HCT116 (cell line): ENCODE data around the gene ZNF493. TPM values are rescaled to one million over a fixed set of nuclear protein-coding genes. Genes with fewer than 3 reads are reported as not detected.

Experiments used
- ATAC-seq: fragments of 200-7000 bp; cut with Tn5 transposase; 2 replicates; pipeline ENCODE4 v1.9.1; 2020; ENCODE audit warnings: mild to moderate bottlenecking, moderate library complexity
- Bru-seq: library from RNA; stranded (reverse); fragments of 400-500 nt; gene quantifications from one replicate; lab custom pipeline; 2021; lab: Mats Ljungman, UMichigan
- BruChase-seq, 2 experiments: library from RNA; stranded (reverse); fragments of 400-500 nt; gene quantifications; one replicate each; lab custom pipeline; 2021; lab: Mats Ljungman, UMichigan
- BruUV-seq: library from RNA; stranded (reverse); fragments of 400-500 nt; replicated peaks from 2 replicates; lab custom pipeline; 2021; lab: Mats Ljungman, UMichigan
- CTCF ChIA-PET: fragments of 300-600 bp; sonication (Branson Sonifier 250); formaldehyde crosslinking; loops from one replicate; lab custom pipeline; 2021; ENCODE audit warnings: antibody characterized with exemption; lab: Charles Lee
- POLR2A ChIA-PET: fragments of 300-600, 350-600 bp; sonication (Branson Sonifier 250); formaldehyde crosslinking; loops from one replicate; lab custom pipeline; 2021; ENCODE audit warnings: antibody characterized with exemption; lab: Charles Lee
- RAD21 ChIA-PET, 2 experiments: fragments of 300-600 bp; sonication (Branson Sonifier 250); formaldehyde crosslinking; loops; one replicate each; lab custom pipeline; 2023; ENCODE audit warnings: low total read pairs in 2 of 2; ENCODE audit not compliant: uncharacterized antibody in 2 of 2, unreplicated experiment in 2 of 2, low non-redundant PET in 1 of 2; lab: Charles Lee
- DNase-seq: peaks from one replicate; pipeline ENCODE4 v3.0.0-alpha.2; 2010; ENCODE audit warnings: low read depth, low spot score
- H2AFZ ChIP-seq: fragments of 200-600 bp; shearing (Covaris generic), sonication (generic); 2 replicates; pipeline ENCODE4 v1.6.1; 2017; ENCODE audit warnings: low read depth, mixed run types, mixed read lengths, antibody characterized with exemption, low read length; ENCODE audit not compliant: poor library complexity, severe bottlenecking
- H3K27ac ChIP-seq: 2 replicates; pipeline ENCODE4 v1.5.1; 2012; ENCODE audit warnings: low read depth, low read length
- H3K27me3 ChIP-seq: fragments of 200-600 bp; sonication (generic); 2 replicates; pipeline ENCODE4 v1.6.1; 2016; ENCODE audit warnings: mixed run types, low read length, mixed read lengths; ENCODE audit not compliant: insufficient read depth
- H3K36me3 ChIP-seq, 2 experiments: fragments of 200-500 bp in 1 of 2; fragments of 200-600 bp in 1 of 2; sonication (Bioruptor generic) in 1 of 2; sonication (generic) in 1 of 2; 2 replicates each; pipeline versions ENCODE4 v1.5.1 to v1.6.1; 2014 to 2016; ENCODE audit warnings: low read length in 2 of 2, inconsistent platforms in 1 of 2, mixed read lengths in 1 of 2, mixed run types in 1 of 2; ENCODE audit not compliant: insufficient read depth in 2 of 2, control insufficient read depth in 1 of 2
- H3K4me1 ChIP-seq, 2 experiments: fragments of 200-600 bp in 1 of 2; sonication (generic) in 1 of 2; 2 replicates each; pipeline versions ENCODE4 v1.5.1 to v1.6.1; 2012 to 2017; ENCODE audit warnings: low read length in 2 of 2, inconsistent platforms in 1 of 2, mild to moderate bottlenecking in 1 of 2, mixed read lengths in 1 of 2, mixed run types in 1 of 2, moderate library complexity in 1 of 2; ENCODE audit not compliant: insufficient read depth in 2 of 2, control insufficient read depth in 1 of 2
- H3K4me2 ChIP-seq: fragments of 200-600 bp; sonication (generic); 2 replicates; pipeline ENCODE4 v1.6.1; 2017; ENCODE audit warnings: mixed run types, low read length, mixed read lengths
- H3K4me3 ChIP-seq, 2 experiments: fragments of 200-600 bp in 1 of 2; sonication (generic) in 1 of 2; replicated peaks in 1 of 2; 2 replicates each; pipeline ENCODE4 v1.5.1; 2011 to 2016; ENCODE audit warnings: low read length in 2 of 2, control low read depth in 1 of 2, low read depth in 1 of 2, mild to moderate bottlenecking in 1 of 2, mixed read lengths in 1 of 2, mixed run types in 1 of 2
- H3K79me2 ChIP-seq: fragments of 200-600 bp; sonication (generic); 2 replicates; pipeline ENCODE4 v1.6.1; 2017; ENCODE audit warnings: mild to moderate bottlenecking, mixed run types, low read length, moderate library complexity, mixed read lengths; ENCODE audit not compliant: insufficient read depth
- H3K9ac ChIP-seq: fragments of 200-600 bp; sonication (generic); 2 replicates; pipeline ENCODE4 v1.6.1; 2016; ENCODE audit warnings: low read length, mixed read lengths
- H3K9me2 ChIP-seq: fragments of 200-600 bp; sonication (generic), shearing (Covaris generic); 2 replicates; pipeline ENCODE4 v1.6.1; 2017; ENCODE audit warnings: mixed run types, mild to moderate bottlenecking, moderate library complexity; ENCODE audit not compliant: insufficient read depth
- H3K9me3 ChIP-seq, 2 experiments: fragments of 200-500 bp in 1 of 2; fragments of 200-600 bp in 1 of 2; sonication (Bioruptor generic) in 1 of 2; sonication (generic) in 1 of 2; 2 replicates each; pipeline ENCODE4 v1.6.1; 2014 to 2017; ENCODE audit warnings: low read length in 2 of 2, mixed read lengths in 2 of 2, inconsistent platforms in 1 of 2, low read depth in 1 of 2, mild to moderate bottlenecking in 1 of 2, mixed run types in 1 of 2, moderate library complexity in 1 of 2; ENCODE audit not compliant: control insufficient read depth in 1 of 2, insufficient read depth in 1 of 2
- H4K20me1 ChIP-seq: fragments of 200-600 bp; sonication (generic), shearing (Covaris generic); 2 replicates; pipeline ENCODE4 v1.6.1; 2017; ENCODE audit warnings: mixed run types, mild to moderate bottlenecking, moderate library complexity; ENCODE audit not compliant: insufficient read depth
- ELF1 ChIP-seq: IDR thresholded peaks from 2 replicates; pipeline ENCODE4 v1.6.1; 2012; ENCODE audit warnings: low read depth, borderline replicate concordance
- MAX ChIP-seq: IDR thresholded peaks from 2 replicates; pipeline ENCODE4 v1.6.1; 2012
- POLR2AphosphoS5 ChIP-seq: IDR thresholded peaks from 2 replicates; pipeline ENCODE4 v1.6.1; 2011; ENCODE audit warnings: mild to moderate bottlenecking, low read depth, low read length, moderate library complexity
- SP1 ChIP-seq: IDR thresholded peaks from 2 replicates; pipeline ENCODE4 v1.6.1; 2012; ENCODE audit warnings: low read depth
- SRF ChIP-seq: IDR thresholded peaks from 2 replicates; pipeline ENCODE4 v1.6.1; 2012; ENCODE audit warnings: low read depth
- intact Hi-C: fragments of 100-400 bp; cut with micrococcal nuclease; formaldehyde crosslinking; loops from 2 replicates; pipeline ENCODE4 v1.10.0; 2022
- long read RNA-seq: library from polyadenylated mRNA; unstranded; transcript quantifications from one replicate; pipeline ENCODE4 v2.0.0, GENCODE V29; 2021; ENCODE audit not compliant: unreplicated experiment
- polyA plus RNA-seq: library from polyadenylated mRNA; unstranded; fragments of >200 nt; gene quantifications from 2 replicates; pipeline ENCODE4 v1.2.1, GENCODE V29; 2012; ENCODE audit warnings: missing spikeins
- total RNA-seq: library from RNA; stranded (reverse); gene quantifications from one replicate; pipeline ENCODE4 v1.2.1, GENCODE V29; 2021; ENCODE audit not compliant: unreplicated experiment

Gene ZNF493
- total RNA-seq (2.2 TPM), Bru-seq, nascent RNA (percentile 59 among the genes with signal in this experiment), BruChase-seq, experiment 1, labeled RNA remaining after a 6-hour chase (percentile 53 among the genes with signal in this experiment), BruChase-seq, experiment 2, labeled RNA remaining after a 2-hour chase (percentile 68 among the genes with signal in this experiment)
- polyA plus RNA-seq = 0.46 and 0.52 TPM in 2 replicates
- long read RNA-seq, partial matches to known transcripts = 0 of 1 reads
- long read RNA-seq, other reads (novel, unspliced or antisense) = 0 of 1 reads

- Histone ChIP-seq H3K36me3 (0 out of 4 replicates have a peak, but pooled peaks cover 0 to 3% of the 10 kb centered on the region in 2 experiments), H3K27me3 (no peaks in the 10 kb centered on the region), H2AFZ (no peak within 1 kb of the TSS), H3K4me2 (peak within 1 kb of the TSS; percentile 65), H3K27ac (no peak within 1 kb of the TSS), H3K9ac (peak within 1 kb of the TSS; percentile 56), H3K79me2 (0 out of 2 replicates have a peak, but pooled peaks cover 4% of the 10 kb centered on the region), H3K9me2 (no peaks in the 10 kb centered on the region), H3K4me3 (peak within 1 kb of the TSS; percentile 61 to 62), H3K4me1 (no peaks in the 10 kb centered on the region), H3K9me3 (peaks cover 0 to 3% of the 10 kb centered on the region in 2 experiments; a peak in 2 of 4 replicates), H4K20me1 (no peaks in the 10 kb centered on the region)
- peak; percentile 69 for DNase-seq
- ChIA-PET POLR2A (no interaction called here), CTCF (no interaction called here), RAD21 (no interaction called here)
- peak; percentile 99 for ATAC-seq
- BruUV-seq = no TSS peak
- intact Hi-C loops = no loop called here
- TF ChIP-seq POLR2AphosphoS5 (peak; percentile 47; the same call in 1 of the 2 replicates), SP1 (peak; percentile 47; the same call in 1 of the 2 replicates), MAX (no peak), ELF1 (peak; percentile 59)
Observed at GRCh38 chr19:21396893-21397572, at the start of gene ZNF493. ZNF493 (plus strand) TSS chr19:21397133; CDS start chr19:21397238, 105 bp downstream.

DNA sequence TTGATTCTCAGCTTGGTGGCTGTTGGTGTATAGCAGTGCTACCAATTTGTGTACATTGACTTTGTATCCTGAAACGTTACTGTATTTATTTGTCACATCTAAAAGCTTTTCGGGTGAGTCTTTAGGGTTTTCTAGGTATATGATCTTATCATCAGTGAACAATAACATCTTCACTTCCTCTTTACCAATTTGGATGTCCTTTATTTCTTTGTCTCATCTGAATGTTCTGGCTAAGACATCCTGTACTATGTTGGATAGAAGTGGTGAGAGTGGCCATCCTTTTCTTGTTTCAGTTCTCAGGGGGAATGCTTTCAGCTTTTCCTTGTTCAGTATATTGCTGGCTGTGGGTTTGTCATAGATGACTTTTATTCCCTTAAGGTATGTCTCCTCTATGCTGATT is 44.1 kb upstream of the ZNF493 start:
- DNase-seq (no peak), ATAC-seq (no peak)
- Histone ChIP-seq H3K36me3 (no peaks in the 10 kb centered on the region), H3K9me3 (no peaks in the 10 kb centered on the region), H3K4me2 (no peak overlapping the region), H3K4me3 (no peak overlapping the region), H3K27ac (no peak overlapping the region), H3K4me1 (no peaks in the 10 kb centered on the region), H4K20me1 (no peaks in the 10 kb centered on the region), H3K27me3 (no peaks in the 10 kb centered on the region), H3K79me2 (no peaks in the 10 kb centered on the region), H3K9me2 (no peaks in the 10 kb centered on the region), H2AFZ (no peak overlapping the region), H3K9ac (no peak overlapping the region)
- ChIA-PET CTCF (no interaction called here), RAD21 (no interaction called here), POLR2A (interaction anchor here (0.8 kb wide), 1 partner anchor 24 kb away, joined by 3 read pairs; the partner anchor contains the start of gene ZNF708)
- TF ChIP-seq SRF = no peak
- no TSS peak for BruUV-seq
- intact Hi-C loops = no loop called here
